Amniotic stem cell (primary cell): ENCODE results near the gene PANX1.
"Not testable (repeated sequence)": the region's sequence is repeated elsewhere in the genome, so short reads cannot be mapped to it uniquely, and the experiment has no call there.

Experiments used
- DNase-seq: peaks from one replicate; lab custom pipeline; 2025; lab: John Stamatoyannopoulos, UW

The PANX1 gene

GRCh38 chr11:94150056-94150455 lies 21.4 kb downstream of the PANX1 start:
- DNase-seq = no peak

GRCh38 chr11:94150704-94151685 lies 22.4 kb downstream of the PANX1 start:
- no peak for DNase-seq

- DNase-seq = peak; percentile 59
Observed at GRCh38 chr11:94151903-94152677, 23.4 kb downstream of the PANX1 start.

- no peak for DNase-seq
Observed at GRCh38 chr11:94152678-94153065, 24.0 kb downstream of the PANX1 start.

- no peak for DNase-seq
Observed at GRCh38 chr11:94153320-94153719, 24.7 kb downstream of the PANX1 start.

GRCh38 chr11:94154095-94154856 lies 25.6 kb downstream of the PANX1 start:
- no peak for DNase-seq

- DNase-seq = not testable (repeated sequence)
Observed at GRCh38 chr11:94157339-94157738, 28.7 kb downstream of the PANX1 start.

GRCh38 chr11:94168882-94169281 lies 40.2 kb downstream of the PANX1 start:
- no peak for DNase-seq

- no peak for DNase-seq
Observed at GRCh38 chr11:94169516-94169915, 40.9 kb downstream of the PANX1 start.

- DNase-seq = no peak
Observed at GRCh38 chr11:94169930-94170545, 41.4 kb downstream of the PANX1 start.

- no peak for DNase-seq
Observed at GRCh38 chr11:94170953-94171352, 42.3 kb downstream of the PANX1 start.

- no peak for DNase-seq
Observed at GRCh38 chr11:94171693-94172440, 43.2 kb downstream of the PANX1 start.

- peak; percentile 31 for DNase-seq
Observed at GRCh38 chr11:94175535-94175934, 46.9 kb downstream of the PANX1 start.

- DNase-seq = no peak
Observed at GRCh38 chr11:94178331-94178730, 49.7 kb downstream of the PANX1 start.

- DNase-seq = no peak
Observed at GRCh38 chr11:94179696-94180095, 51.1 kb downstream of the PANX1 start.

- DNase-seq = no peak
Observed at GRCh38 chr11:94181526-94181925, 52.9 kb downstream of the PANX1 start.

GRCh38 chr11:94181943-94182342 lies 53.3 kb downstream of the PANX1 start:
- DNase-seq = no peak

GRCh38 chr11:94183251-94183885 lies 54.7 kb downstream of the PANX1 start:
- no peak for DNase-seq

GRCh38 chr11:94183886-94184264 lies 55.2 kb downstream of the PANX1 start:
- DNase-seq = no peak

GRCh38 chr11:94184362-94184761 lies 55.7 kb downstream of the PANX1 start:
- no peak for DNase-seq

GRCh38 chr11:94184846-94185245 lies 56.2 kb downstream of the PANX1 start:
- DNase-seq = no peak
